SK-N-SH (cell line): Measurements from ENCODE around the gene POLD2. TPM values are rescaled to one million over a fixed set of nuclear protein-coding genes. Genes with fewer than 3 reads are reported as not detected.

ENCODE experiments used
- CTCF ChIA-PET: fragments of 300-600, 350-600 bp; formaldehyde crosslinking; extraction: SDS; loops from one replicate; lab custom pipeline; 2021; lab: Yijun Ruan, JAX
- POLR2A ChIA-PET: fragments of 350-600 bp; sonication (Branson Sonifier 250); formaldehyde crosslinking; extraction: SDS; loops from one replicate; lab custom pipeline; 2020; ENCODE audit warnings: antibody characterized with exemption, inconsistent platforms; lab: Yijun Ruan, JAX
- DNase-seq: peaks from one replicate; pipeline ENCODE4 v3.0.0; 2012
- H2AFZ ChIP-seq: fragments of 200-600 bp; sonication (generic); 2 replicates; pipeline ENCODE4 v1.8.1; 2016; ENCODE audit warnings: antibody characterized with exemption, mild to moderate bottlenecking, low read depth
- H3F3A ChIP-seq: fragments of 200-600 bp; sonication (generic); replicated peaks from 2 replicates; pipeline ENCODE3; 2016; ENCODE audit warnings: antibody characterized with exemption, mild to moderate bottlenecking; ENCODE audit not compliant: insufficient read depth
- H3K27ac ChIP-seq, 2 experiments: fragments of 200-500 bp in 1 of 2; fragments of 200-600 bp in 1 of 2; sonication (Bioruptor generic) in 1 of 2; sonication (generic), shearing (Covaris generic) in 1 of 2; 2 replicates each; pipeline versions ENCODE4 v1.5.1 to v1.6.1; 2014 to 2016; ENCODE audit warnings: low read depth in 2 of 2, inconsistent platforms in 1 of 2, low read length in 1 of 2, mild to moderate bottlenecking in 1 of 2, mixed read lengths in 1 of 2
- H3K27me3 ChIP-seq: fragments of 200-600 bp; sonication (generic), shearing (Covaris generic); 2 replicates; pipeline ENCODE4 v1.6.1; 2016; ENCODE audit warnings: mixed run types; ENCODE audit not compliant: insufficient read depth
- H3K36me3 ChIP-seq, 2 experiments: fragments of 200-500 bp in 1 of 2; fragments of 200-600 bp in 1 of 2; sonication (Bioruptor generic) in 1 of 2; sonication (generic) in 1 of 2; replicated peaks in 1 of 2; 2 replicates each; pipeline versions ENCODE3 to v1.5.1; 2014 to 2016; ENCODE audit warnings: low read length in 1 of 2, mild to moderate bottlenecking in 1 of 2; ENCODE audit not compliant: insufficient read depth in 2 of 2, control insufficient read depth in 1 of 2
- H3K4me1 ChIP-seq, 2 experiments: fragments of 200-500 bp in 1 of 2; fragments of 200-600 bp in 1 of 2; sonication (Bioruptor generic) in 1 of 2; sonication (generic), shearing (Covaris generic) in 1 of 2; 2 replicates each; pipeline versions ENCODE4 v1.5.1 to v1.6.1; 2014 to 2016; ENCODE audit warnings: low read depth in 1 of 2, low read length in 1 of 2, mixed run types in 1 of 2; ENCODE audit not compliant: insufficient read depth in 2 of 2, control insufficient read depth in 1 of 2
- H3K4me2 ChIP-seq: fragments of 200-600 bp; sonication (generic), shearing (Covaris generic); 2 replicates; pipeline ENCODE4 v1.6.1; 2017; ENCODE audit warnings: mixed run types
- H3K4me3 ChIP-seq, 2 experiments: fragments of 200-500 bp in 1 of 2; fragments of 200-600 bp in 1 of 2; sonication (Bioruptor generic) in 1 of 2; sonication (generic), shearing (Covaris generic) in 1 of 2; 2 replicates each; pipeline versions ENCODE4 v1.5.1 to v1.8.1; 2014 to 2016; ENCODE audit warnings: low read depth in 2 of 2, inconsistent platforms in 1 of 2, low read length in 1 of 2, mild to moderate bottlenecking in 1 of 2, mixed read lengths in 1 of 2, moderate library complexity in 1 of 2
- H3K79me2 ChIP-seq: fragments of 200-600 bp; sonication (generic); 2 replicates; pipeline ENCODE4 v1.8.1; 2017; ENCODE audit warnings: mild to moderate bottlenecking; ENCODE audit not compliant: insufficient read depth
- H3K9ac ChIP-seq: fragments of 200-600 bp; sonication (generic); 2 replicates; pipeline ENCODE4 v1.6.1; 2017; ENCODE audit warnings: mixed run types
- H3K9me2 ChIP-seq: fragments of 200-600 bp; sonication (generic); 2 replicates; pipeline ENCODE4 v1.6.1; 2017; ENCODE audit warnings: mixed run types
- H3K9me3 ChIP-seq: fragments of 200-600 bp; sonication (generic); 2 replicates; pipeline ENCODE4 v1.6.1; 2017; ENCODE audit warnings: mixed run types, mild to moderate bottlenecking, moderate library complexity
- H4K20me1 ChIP-seq: fragments of 200-600 bp; sonication (generic); 2 replicates; pipeline ENCODE4 v1.6.1; 2017; ENCODE audit warnings: mild to moderate bottlenecking, mixed run types; ENCODE audit not compliant: insufficient read depth
- EP300 ChIP-seq, 2 experiments: IDR thresholded peaks; 2 replicates each; pipeline versions ENCODE4 v1.4.0 to v1.6.1; 2012; ENCODE audit warnings: borderline replicate concordance in 1 of 2, low read depth in 1 of 2, low read length in 1 of 2
- FOSL2 ChIP-seq: IDR thresholded peaks from 2 replicates; pipeline ENCODE4 v1.4.0; 2012; ENCODE audit warnings: low read depth, mild to moderate bottlenecking, moderate library complexity, borderline replicate concordance
- FOXM1 ChIP-seq: IDR thresholded peaks from 2 replicates; pipeline ENCODE4 v1.4.0; 2012; ENCODE audit warnings: low read depth, mild to moderate bottlenecking
- GABPA ChIP-seq: IDR thresholded peaks from 2 replicates; pipeline ENCODE4 v1.4.0; 2012; ENCODE audit warnings: low read depth, mild to moderate bottlenecking
- GATA2 ChIP-seq: sonication (generic); formaldehyde crosslinking; IDR thresholded peaks from 2 replicates; pipeline ENCODE4 v1.5.0; 2020; ENCODE audit warnings: mild to moderate bottlenecking, missing genetic modification reagents
- MAX ChIP-seq: IDR thresholded peaks from 2 replicates; pipeline ENCODE4 v1.4.0; 2012; ENCODE audit warnings: low read depth
- MXI1 ChIP-seq: IDR thresholded peaks from 2 replicates; pipeline ENCODE4 v1.6.1; 2012; ENCODE audit warnings: mild to moderate bottlenecking, low read depth, low read length, improper control_type of control experiment
- RCOR1 ChIP-seq: fragments of 150-350 bp; IDR thresholded peaks from 2 replicates; pipeline ENCODE4 v1.6.1; 2017; ENCODE audit warnings: antibody characterized with exemption, low read length
- RXRA ChIP-seq: IDR thresholded peaks from 2 replicates; pipeline ENCODE4 v1.4.0; 2012; ENCODE audit warnings: low read depth, mild to moderate bottlenecking, borderline replicate concordance
- SMC3 ChIP-seq: IDR thresholded peaks from 2 replicates; pipeline ENCODE4 v1.6.1; 2012; ENCODE audit warnings: low read depth, low read length, improper control_type of control experiment
- TAF1 ChIP-seq: IDR thresholded peaks from 2 replicates; pipeline ENCODE4 v1.6.1; 2012; ENCODE audit warnings: low read depth, mild to moderate bottlenecking, low read length, moderate library complexity, borderline replicate concordance
- TCF12 ChIP-seq: IDR thresholded peaks from 2 replicates; pipeline ENCODE4 v1.4.0; 2012
- WGBS: methylation state at CpG from one replicate; pipeline ENCODE4 v1.1.6; 2017; ENCODE audit warnings: low lambda C conversion rate; 5-methylcytosine and 5-hydroxymethylcytosine counted together
- polyA plus RNA-seq, 3 experiments: library from polyadenylated mRNA; depleted of rRNA; stranded (reverse); fragments of >200 nt; gene quantifications; 2 replicates each; pipeline ENCODE4 v1.2.3, GENCODE V29; 2012
- TF ChIP-seq, protein P1 (sequence below): fragments of 150-350 bp; IDR thresholded peaks from 2 replicates; pipeline ENCODE4 v1.6.1; 2016; ENCODE audit warnings: mild to moderate bottlenecking, low read depth, low read length
- TF ChIP-seq, protein P2 (sequence below): fragments of 200-600 bp; sonication (generic); IDR thresholded peaks from 2 replicates; pipeline ENCODE4 v1.6.1; 2017; ENCODE audit warnings: antibody characterized with exemption, mild to moderate bottlenecking, moderate library complexity

POLD2 gene
- polyA plus RNA-seq, 1 of the 3 experiments (the other 2 are of a cell fraction), result 194 TPM

GRCh38 chr7:44086627-44087026 lies 36.7 kb downstream of the POLD2 start (continued):
- TF ChIP-seq EP300 (IDR thresholded peaks at IDR 0.05; ENCODE audit: borderline replicate concordance in 1 of 2, low read depth in 1 of 2, low read length in 1 of 2) (no peak), GATA2 (no peak), RXRA (no peak), FOXM1 (no peak), TAF1 (no peak)
- TF ChIP-seq, protein P1, sequence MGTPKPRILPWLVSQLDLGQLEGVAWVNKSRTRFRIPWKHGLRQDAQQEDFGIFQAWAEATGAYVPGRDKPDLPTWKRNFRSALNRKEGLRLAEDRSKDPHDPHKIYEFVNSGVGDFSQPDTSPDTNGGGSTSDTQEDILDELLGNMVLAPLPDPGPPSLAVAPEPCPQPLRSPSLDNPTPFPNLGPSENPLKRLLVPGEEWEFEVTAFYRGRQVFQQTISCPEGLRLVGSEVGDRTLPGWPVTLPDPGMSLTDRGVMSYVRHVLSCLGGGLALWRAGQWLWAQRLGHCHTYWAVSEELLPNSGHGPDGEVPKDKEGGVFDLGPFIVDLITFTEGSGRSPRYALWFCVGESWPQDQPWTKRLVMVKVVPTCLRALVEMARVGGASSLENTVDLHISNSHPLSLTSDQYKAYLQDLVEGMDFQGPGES, result no peak

GRCh38 chr7:44085546-44085945 lies 37.8 kb downstream of the POLD2 start:
- POLR2A ChIA-PET, result interaction anchor here (0.6 kb wide), 1 partner anchor 111 kb away, joined by 3 read pairs; no protein-coding TSS in a partner anchor
- H3K79me2 ChIP-seq, result peaks cover 17% of the 10 kb centered on the region
- H3K9ac ChIP-seq, result no peak overlapping the region; the same call in 1 of the 2 replicates
- no peak for TF ChIP-seq RCOR1
- TF ChIP-seq, protein P2, sequence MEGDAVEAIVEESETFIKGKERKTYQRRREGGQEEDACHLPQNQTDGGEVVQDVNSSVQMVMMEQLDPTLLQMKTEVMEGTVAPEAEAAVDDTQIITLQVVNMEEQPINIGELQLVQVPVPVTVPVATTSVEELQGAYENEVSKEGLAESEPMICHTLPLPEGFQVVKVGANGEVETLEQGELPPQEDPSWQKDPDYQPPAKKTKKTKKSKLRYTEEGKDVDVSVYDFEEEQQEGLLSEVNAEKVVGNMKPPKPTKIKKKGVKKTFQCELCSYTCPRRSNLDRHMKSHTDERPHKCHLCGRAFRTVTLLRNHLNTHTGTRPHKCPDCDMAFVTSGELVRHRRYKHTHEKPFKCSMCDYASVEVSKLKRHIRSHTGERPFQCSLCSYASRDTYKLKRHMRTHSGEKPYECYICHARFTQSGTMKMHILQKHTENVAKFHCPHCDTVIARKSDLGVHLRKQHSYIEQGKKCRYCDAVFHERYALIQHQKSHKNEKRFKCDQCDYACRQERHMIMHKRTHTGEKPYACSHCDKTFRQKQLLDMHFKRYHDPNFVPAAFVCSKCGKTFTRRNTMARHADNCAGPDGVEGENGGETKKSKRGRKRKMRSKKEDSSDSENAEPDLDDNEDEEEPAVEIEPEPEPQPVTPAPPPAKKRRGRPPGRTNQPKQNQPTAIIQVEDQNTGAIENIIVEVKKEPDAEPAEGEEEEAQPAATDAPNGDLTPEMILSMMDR, result peak; percentile 52
- TF ChIP-seq, all 33 proteins: peak for 1
- CTCF ChIA-PET, result interaction anchor here (0.9 to 3.0 kb wide), 8 partner anchors 9 to 116 kb away, joined by 3 to 8 read pairs (median 4); no protein-coding TSS in a partner anchor
- 88% methylated on average over 3 of the region's 3 CpGs for WGBS
- peak overlapping the region in 1 of 2 experiments; percentile 100; a peak in 2 of 4 replicates for H3K27ac ChIP-seq
- H3K4me1 ChIP-seq, result peaks cover 24 to 27% of the 10 kb centered on the region in 2 experiments
- DNase-seq, result no peak
- no peaks in the 10 kb centered on the region for H3K9me3 ChIP-seq
- H3K27me3 ChIP-seq, result no peaks in the 10 kb centered on the region
- peaks cover 0 to 3% of the 10 kb centered on the region in 2 experiments for H3K36me3 ChIP-seq
- no peak overlapping the region for H3K4me2 ChIP-seq
- H3F3A ChIP-seq, result peaks cover 56% of the 10 kb centered on the region
- no peaks in the 10 kb centered on the region for H4K20me1 ChIP-seq
- peak overlapping the region; percentile 34; the same call in 1 of the 2 replicates for H2AFZ ChIP-seq
- no peak overlapping the region for H3K4me3 ChIP-seq
- no peaks in the 10 kb centered on the region for H3K9me2 ChIP-seq

DNA sequence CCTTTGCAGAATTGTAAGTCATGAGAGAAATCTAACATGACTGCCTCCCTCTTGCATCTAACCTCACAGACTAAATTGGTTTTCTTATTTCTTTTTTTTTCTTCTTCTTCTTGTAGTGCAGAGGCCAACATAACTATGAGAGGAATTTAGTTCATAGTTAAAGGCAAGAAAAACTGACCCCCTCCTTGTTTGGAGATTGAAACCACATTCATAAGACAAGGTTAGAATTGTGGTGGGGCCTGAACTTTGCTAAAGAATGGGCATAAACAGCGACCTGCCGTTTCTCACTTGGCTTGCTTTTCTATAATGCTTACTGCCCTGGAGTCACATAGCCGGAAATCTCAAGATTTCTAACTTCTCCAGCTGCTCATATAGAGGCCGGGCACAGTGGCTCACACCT lies 38.6 kb downstream of the POLD2 start:
- H2AFZ ChIP-seq, result peak overlapping the region; percentile 34; the same call in 1 of the 2 replicates
- H3F3A ChIP-seq, result peaks cover 48% of the 10 kb centered on the region
- peaks cover 0 to 11% of the 10 kb centered on the region in 2 experiments for H3K36me3 ChIP-seq
- H3K4me1 ChIP-seq, result peaks cover 24 to 28% of the 10 kb centered on the region in 2 experiments
- ChIA-PET CTCF (interaction anchor here (1.7 to 3.0 kb wide), 3 partner anchors 12 to 112 kb away, joined by 6 to 8 read pairs (median 7); no protein-coding TSS in a partner anchor), POLR2A (no interaction called here)
- TF ChIP-seq GABPA, result no peak
- no peak for TF ChIP-seq EP300 (IDR thresholded peaks at IDR 0.05; ENCODE audit: borderline replicate concordance in 1 of 2, low read depth in 1 of 2, low read length in 1 of 2)
- no peak for TF ChIP-seq MXI1
- no peak for TF ChIP-seq FOSL2
- TF ChIP-seq TCF12, result no peak
- no peak for TF ChIP-seq MAX
- no peak for TF ChIP-seq FOXM1
- no peak for TF ChIP-seq SMC3
- peak overlapping the region; percentile 29 to 100; a peak in 3 of 4 replicates for H3K27ac ChIP-seq
- H3K79me2 ChIP-seq, result peaks cover 21% of the 10 kb centered on the region
- no peaks in the 10 kb centered on the region for H3K9me3 ChIP-seq
- no peak overlapping the region for H3K9ac ChIP-seq
- WGBS, result 79% methylated on average over 4 of the region's 4 CpGs
- DNase-seq, result no peak
- H3K4me3 ChIP-seq, result no peak overlapping the region
- no peaks in the 10 kb centered on the region for H4K20me1 ChIP-seq
- H3K4me2 ChIP-seq, result no peak overlapping the region; the same call in 1 of the 2 replicates
- H3K27me3 ChIP-seq, result no peaks in the 10 kb centered on the region
- H3K9me2 ChIP-seq, result no peaks in the 10 kb centered on the region
